Measurements from ENCODE around the gene SCAMP1.
"Not testable (repeated sequence)": the region's sequence is repeated elsewhere in the genome, so short reads cannot be mapped to it uniquely, and the experiment has no call there.

SCAMP1 gene

DNA sequence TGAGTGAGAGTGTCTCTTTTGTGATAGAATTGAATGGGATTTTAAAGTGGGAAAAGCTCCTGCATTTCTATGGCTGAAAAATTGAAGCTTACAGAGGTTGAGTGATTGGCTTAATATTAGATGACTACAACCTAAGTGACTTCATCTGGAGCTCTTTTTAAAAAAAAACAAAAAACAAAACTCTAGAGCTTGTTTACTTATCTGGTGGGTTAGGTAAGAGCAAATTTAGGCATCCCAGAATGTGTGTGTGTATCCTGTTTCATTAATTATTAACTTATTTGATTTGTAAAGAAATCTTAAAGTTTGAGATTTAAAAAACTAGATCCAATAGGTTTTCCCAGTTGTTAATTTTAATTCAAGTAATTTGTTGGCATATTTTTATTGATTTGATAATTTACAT is 60.1 kb downstream of the SCAMP1 start:
- DNase-seq (ENCODE audit: low read depth in 2 of 2): no peak

- DNase-seq (ENCODE audit: low read depth in 2 of 2): no peak
These were observed 64.2 kb downstream of the SCAMP1 start for GRCh38 chr5:78424665-78425064.

DNA sequence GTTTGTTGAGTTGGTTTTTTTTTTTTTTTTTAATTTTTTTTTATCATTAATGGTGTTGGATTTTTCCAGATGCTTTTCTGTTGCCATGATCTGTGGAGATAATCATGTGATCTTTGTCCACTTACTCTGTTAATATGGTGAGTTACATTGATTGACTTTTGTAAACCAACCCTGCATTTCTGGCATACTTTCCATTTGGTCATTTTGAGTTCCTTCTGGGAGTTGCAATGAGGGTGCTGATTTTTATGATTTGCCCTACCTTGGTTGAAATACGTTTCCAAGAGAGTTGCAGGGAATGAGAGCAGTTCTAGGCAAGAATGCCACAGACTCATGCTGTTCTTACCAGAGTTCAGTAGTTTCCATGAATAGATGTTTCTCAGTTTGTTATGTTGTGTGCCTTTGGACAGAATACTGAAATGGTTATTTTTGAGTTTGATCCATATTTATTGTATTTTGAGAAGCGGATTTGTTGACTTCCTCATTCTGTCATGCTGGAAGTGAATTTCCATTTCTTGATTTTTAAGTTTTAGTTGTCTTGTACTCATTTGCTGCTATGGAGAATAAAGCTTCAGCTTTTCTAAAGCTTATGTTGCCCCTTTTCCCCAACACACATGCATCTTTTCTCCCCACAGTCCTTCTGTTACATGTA is 69.0 kb downstream of the SCAMP1 start:
- DNase-seq (ENCODE audit: low read depth in 2 of 2): no peak

DNA sequence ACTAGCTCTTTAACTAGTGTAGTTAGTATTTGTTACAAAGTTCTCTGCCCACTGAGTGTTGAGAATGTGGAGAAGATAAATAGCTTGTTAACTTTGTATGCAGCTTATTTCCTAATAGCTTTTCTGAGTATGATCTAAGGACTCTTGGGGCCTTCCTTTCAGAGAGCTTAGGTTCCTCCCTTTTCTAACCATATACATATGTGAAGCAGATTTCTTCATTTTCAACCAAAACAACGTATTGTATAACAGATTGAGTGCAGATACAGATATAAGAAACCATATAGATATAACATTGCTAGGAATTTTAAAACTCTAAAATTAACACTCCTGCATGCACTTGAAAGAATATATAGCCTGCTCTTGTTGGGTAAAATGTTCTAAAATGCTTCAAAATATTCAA is 70.4 kb downstream of the SCAMP1 start:
- no peak for DNase-seq (ENCODE audit: low read depth in 2 of 2)

- no peak for DNase-seq (ENCODE audit: low read depth in 2 of 2)
These were observed 73.6 kb downstream of the SCAMP1 start for GRCh38 chr5:78433972-78434371.

DNA sequence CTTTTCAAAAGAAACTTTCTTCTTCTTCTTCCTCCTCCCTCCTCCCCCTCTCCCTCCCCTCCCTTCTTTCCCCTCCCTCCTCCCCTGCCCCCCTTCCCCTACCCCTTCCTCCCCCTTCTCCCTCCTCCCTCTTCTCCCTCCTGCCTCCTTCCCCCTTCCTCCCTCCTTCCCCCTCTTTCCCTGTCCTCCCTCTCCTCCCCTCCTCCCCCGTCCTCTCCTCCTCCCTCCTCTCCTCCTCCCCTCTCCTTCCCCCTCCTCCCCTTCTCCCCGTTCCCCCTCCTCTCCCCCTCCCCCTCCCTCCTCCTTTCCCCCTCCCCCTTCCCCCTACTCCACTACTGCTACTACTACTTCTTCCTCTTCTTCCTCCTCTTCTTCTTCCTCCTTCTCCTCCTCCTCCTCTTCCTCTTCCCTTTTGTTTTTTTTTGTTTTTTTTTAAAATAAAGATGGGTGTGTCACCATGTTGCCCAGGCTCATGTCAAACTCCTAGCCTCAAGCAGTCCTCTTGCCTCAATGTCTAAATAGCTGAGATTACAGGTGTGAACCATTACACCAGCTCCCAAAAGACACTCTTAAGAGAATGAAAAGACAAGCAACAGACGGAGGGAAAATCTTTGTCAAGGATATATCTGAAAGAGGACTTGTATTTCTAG is 87.5 kb downstream of the SCAMP1 start:
- DNase-seq (ENCODE audit: low read depth in 2 of 2): no peak

DNA sequence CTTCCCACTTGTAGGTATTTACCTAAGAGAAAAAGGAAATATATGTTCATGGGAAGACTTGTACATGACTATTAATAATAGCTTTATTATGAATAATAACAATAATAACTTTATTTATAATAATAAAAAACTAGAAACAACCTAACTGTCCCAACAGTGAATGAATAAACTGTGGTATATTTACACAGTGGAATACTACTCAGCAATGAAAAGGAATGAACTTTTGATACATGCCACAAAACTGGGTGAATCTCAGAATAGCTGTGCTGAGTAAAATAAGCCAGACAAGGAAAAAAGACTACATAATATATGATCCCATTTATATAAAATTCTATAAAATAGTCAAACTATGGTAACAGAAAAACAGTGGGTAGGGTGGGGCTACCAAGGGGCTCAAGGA is 88.7 kb downstream of the SCAMP1 start:
- DNase-seq (ENCODE audit: low read depth in 2 of 2): no peak

DNA sequence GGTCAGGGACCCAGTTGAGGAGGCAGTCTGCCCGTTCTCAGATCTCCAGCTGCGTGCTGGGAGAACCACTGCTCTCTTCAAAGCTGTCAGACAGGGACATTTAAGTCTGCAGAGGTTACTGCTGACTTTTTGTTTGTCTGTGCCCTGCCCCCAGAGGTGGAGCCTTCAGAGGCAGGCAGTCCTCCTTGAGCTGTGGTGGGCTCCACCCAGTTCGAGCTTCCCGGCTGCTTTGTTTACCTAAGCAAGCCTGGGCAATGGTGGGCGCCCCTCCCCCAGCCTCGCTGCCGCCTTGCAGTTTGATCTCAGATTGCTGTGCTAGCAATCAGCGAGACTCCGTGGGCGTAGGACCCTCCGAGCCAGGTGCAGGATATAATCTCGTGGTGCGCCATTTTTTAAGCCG is 97.1 kb downstream of the SCAMP1 start:
- DNase-seq (ENCODE audit: low read depth in 2 of 2): not testable (repeated sequence)

DNA sequence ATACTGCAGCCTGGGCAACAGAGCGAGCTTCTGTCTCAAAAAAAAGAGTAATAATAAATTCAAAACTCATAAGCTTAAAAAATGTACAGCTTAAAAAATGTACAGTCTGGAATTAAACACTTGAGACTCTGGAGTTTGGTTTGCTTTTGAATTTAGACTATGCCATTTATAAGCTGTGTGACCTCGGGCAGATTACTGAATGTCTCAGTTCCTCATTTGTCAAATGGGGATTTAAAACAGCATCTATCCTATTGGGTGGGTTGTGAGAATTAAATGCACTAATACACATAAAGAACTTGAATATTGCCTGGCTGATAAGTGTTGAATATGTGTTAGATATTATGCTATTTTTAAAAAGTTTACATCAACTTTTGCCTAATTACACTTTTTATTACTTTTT is 98.4 kb downstream of the SCAMP1 start:
- DNase-seq (ENCODE audit: low read depth in 2 of 2): no peak

- DNase-seq (ENCODE audit: low read depth in 2 of 2): no peak
These were observed 106.7 kb downstream of the SCAMP1 start for GRCh38 chr5:78467140-78467539.

DNA sequence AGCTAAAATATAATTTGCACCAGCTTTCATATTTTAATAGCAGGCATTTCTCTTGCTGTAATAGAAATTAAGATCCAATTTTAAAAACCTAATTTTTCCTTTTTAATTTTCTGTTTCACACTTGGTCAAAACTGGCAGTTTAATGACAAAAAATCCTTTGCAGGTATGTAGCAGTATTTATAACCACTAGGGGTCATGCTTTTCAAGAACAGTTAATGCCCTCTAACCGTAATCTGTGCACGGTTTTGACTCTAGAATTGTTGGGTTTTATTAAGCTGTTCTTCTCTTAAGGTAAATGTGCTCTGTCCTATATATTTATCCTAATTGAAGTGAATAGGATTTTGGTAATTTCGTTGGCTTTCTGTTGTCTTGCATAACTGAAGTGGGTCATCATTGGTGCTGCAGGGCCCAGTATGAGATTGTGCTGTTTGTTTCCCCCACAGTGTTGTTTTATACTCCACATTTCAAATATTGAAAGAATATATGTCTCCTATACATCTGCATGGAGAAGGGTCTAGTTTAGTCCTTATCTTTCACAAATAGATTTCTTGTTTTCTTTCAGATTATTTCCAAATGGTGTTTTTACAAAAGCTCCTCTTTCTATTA is 107.4 kb downstream of the SCAMP1 start:
- no peak for DNase-seq (ENCODE audit: low read depth in 2 of 2)

DNA sequence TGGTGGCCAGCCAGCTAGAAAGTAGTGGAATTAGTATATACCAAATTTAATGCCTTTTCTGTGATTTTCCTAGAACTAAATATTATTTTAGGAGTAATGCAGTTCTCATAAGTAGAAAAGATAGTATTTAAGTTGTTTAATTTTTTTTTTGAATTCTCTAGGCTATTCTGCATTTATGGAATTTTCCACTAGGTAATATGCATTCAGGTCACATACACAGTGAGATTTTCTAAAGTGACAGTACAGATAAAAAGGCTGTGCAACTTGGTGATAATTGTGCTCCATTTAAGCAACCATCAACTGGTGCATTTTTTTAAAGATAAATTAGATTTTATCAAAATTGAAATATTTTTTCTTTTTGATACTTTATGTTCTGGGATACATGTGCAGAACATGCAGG is 111.5 kb downstream of the SCAMP1 start:
- no peak for DNase-seq (ENCODE audit: low read depth in 2 of 2)

- no peak for DNase-seq (ENCODE audit: low read depth in 2 of 2)
These were observed 112.2 kb downstream of the SCAMP1 start for GRCh38 chr5:78472469-78473106.

DNA sequence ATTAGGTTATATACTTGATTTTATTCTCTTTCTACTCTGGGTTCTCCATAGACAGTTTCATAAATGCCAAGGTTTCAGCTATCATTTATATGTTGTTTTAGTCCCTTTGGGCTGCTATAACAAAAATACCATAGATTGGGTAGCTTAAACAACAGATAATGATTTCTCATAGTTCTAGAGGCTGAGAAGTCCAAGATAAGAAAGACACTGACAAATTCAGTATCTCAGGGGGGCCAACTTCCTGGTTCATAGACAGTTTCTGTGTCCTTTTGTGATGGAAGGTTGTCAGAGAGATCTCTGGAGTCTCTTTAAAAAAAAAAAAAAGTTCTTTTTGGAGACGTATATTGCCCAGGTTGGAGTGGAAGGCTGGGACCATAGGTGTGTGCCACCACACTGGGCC is 113.3 kb downstream of the SCAMP1 start:
- DNase-seq (ENCODE audit: low read depth in 2 of 2): no peak

- no peak for DNase-seq (ENCODE audit: low read depth in 2 of 2)
These were observed 115.0 kb downstream of the SCAMP1 start for GRCh38 chr5:78475370-78475769.

- DNase-seq (ENCODE audit: low read depth in 2 of 2): no peak
These were observed 116.4 kb downstream of the SCAMP1 start for GRCh38 chr5:78476795-78477194.

GRCh38 chr5:78482948-78483347 is 122.5 kb downstream of the SCAMP1 start:
- DNase-seq (ENCODE audit: low read depth in 2 of 2): no peak

GRCh38 chr5:78483809-78484521 is 123.5 kb downstream of the SCAMP1 start:
- DNase-seq (ENCODE audit: low read depth in 2 of 2): no peak

- DNase-seq (ENCODE audit: low read depth in 2 of 2): no peak
These were observed 125.8 kb downstream of the SCAMP1 start for GRCh38 chr5:78486218-78486617.

DNA sequence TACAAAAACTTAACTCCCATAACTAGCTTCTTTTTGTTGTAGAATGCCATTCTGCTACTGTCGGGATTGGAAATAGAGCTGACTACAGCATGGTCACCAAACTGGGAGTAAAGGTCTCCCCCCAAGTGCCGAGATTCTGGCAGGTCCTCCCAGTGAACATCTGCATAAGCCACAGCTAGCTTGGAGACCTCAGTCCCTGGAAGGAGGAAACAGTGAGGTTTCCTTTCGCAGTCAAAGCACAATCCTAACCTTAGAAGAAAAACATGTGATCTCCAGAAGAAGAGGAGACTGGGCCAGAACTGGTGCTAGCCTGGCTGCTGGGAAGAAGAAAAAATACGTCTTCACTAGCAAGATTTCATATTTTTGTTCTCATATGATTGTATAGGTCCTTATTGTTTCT is 127.4 kb downstream of the SCAMP1 start:
- no peak for DNase-seq (ENCODE audit: low read depth in 2 of 2)

GRCh38 chr5:78490709-78491485 is 130.5 kb downstream of the SCAMP1 start:
- no peak for DNase-seq (ENCODE audit: low read depth in 2 of 2)

GRCh38 chr5:78492224-78492623 is 131.8 kb downstream of the SCAMP1 start:
- DNase-seq (ENCODE audit: low read depth in 2 of 2): no peak
